Aorta (tissue), 5 donors: Measurements from ENCODE around the gene PMAIP1. TPM values are rescaled to one million over a fixed set of nuclear protein-coding genes. Genes with fewer than 3 reads are reported as not detected.

Source experiments
- ATAC-seq: fragments of 200-7000 bp; cut with Tn5 transposase; one replicate; pipeline ENCODE4 v1.9.1; 2022; ENCODE audit warnings: moderate library complexity; ENCODE audit not compliant: low FRiP score
- DNase-seq, 2 donors: peaks; one replicate each; pipeline ENCODE4 v3.0.0-alpha.2; 2020
- H3K27ac ChIP-seq, 2 donors: one replicate each; pipeline ENCODE4 v1.5.1; 2013; ENCODE audit warnings: low read length in 2 of 2, mild to moderate bottlenecking in 2 of 2, moderate library complexity in 2 of 2, control low read depth in 1 of 2, inconsistent platforms in 1 of 2, low read depth in 1 of 2
- H3K27me3 ChIP-seq, 2 donors: one replicate each; pipeline ENCODE4 v1.6.1; 2013; ENCODE audit warnings: control low read depth in 1 of 2, low read length in 1 of 2, mild to moderate bottlenecking in 1 of 2, moderate library complexity in 1 of 2; ENCODE audit not compliant: insufficient read depth in 2 of 2, control insufficient read depth in 1 of 2
- H3K36me3 ChIP-seq, 2 donors: one replicate each; pipeline ENCODE4 v1.6.1; 2013; ENCODE audit warnings: control low read depth in 1 of 2, low read length in 1 of 2, mild to moderate bottlenecking in 1 of 2; ENCODE audit not compliant: insufficient read depth in 2 of 2, control insufficient read depth in 1 of 2
- H3K4me1 ChIP-seq, 2 donors: one replicate each; pipeline ENCODE4 v1.6.1; 2013; ENCODE audit warnings: low read length in 2 of 2, control low read depth in 1 of 2, mild to moderate bottlenecking in 1 of 2, moderate library complexity in 1 of 2; ENCODE audit not compliant: insufficient read depth in 2 of 2, control insufficient read depth in 1 of 2
- H3K4me3 ChIP-seq, 2 donors: one replicate each; pipeline ENCODE4 v1.5.1; 2013; ENCODE audit warnings: low read length in 2 of 2, control low read depth in 1 of 2, mild to moderate bottlenecking in 1 of 2
- H3K9me3 ChIP-seq: one replicate; pipeline ENCODE4 v1.6.1; 2013; ENCODE audit warnings: mild to moderate bottlenecking, low read length; ENCODE audit not compliant: control insufficient read depth
- WGBS, 2 donors: extraction: QIAGEN DNeasy Blood & Tissue Kit; methylation state at CpG; one replicate each; pipeline ENCODE4 v1.1.7; 2013; 5-methylcytosine and 5-hydroxymethylcytosine counted together
- intact Hi-C, 2 donors: fragments of 100-400 bp; cut with DNase I; formaldehyde crosslinking; loops; one replicate each; pipeline versions ENCODE4 v1.14.2 to v1.15.0; 2022
- polyA plus RNA-seq, 2 donors: library from polyadenylated mRNA; stranded (reverse); fragments of 200-250 nt; gene quantifications; one replicate each; pipeline ENCODE4 v1.2.3, GENCODE V29; 2013
- total RNA-seq, 2 donors: library from RNA; stranded (reverse); fragmentation: NEBNext Ultra II Directional; extraction: Animal tissue kit (Norgen Biotek cat#: 25700); gene quantifications; one replicate each; pipeline ENCODE4 v1.2.1, GENCODE V29; 2021
- donor health status: healthy with polysubstance abuse.
- donor health status: Bipolar disorder and iron deficiency.
- donor health status: DM: no; HTN: no; CAD: no.
- donor health status: DM: no; HTN: no; CAD: no.
- donor health status: DM: yes; HTN: yes; CAD: no.

The PMAIP1 gene
- total and polyA plus RNA-seq, 4 donors = 0.20 to 1.3 (median 0.62) TPM

GRCh38 chr18:59951591-59951990, 51.8 kb downstream of the PMAIP1 start:
- 84 to 91% methylated on average over 4 of the region's 4 CpGs for WGBS, 2 donors
- intact Hi-C loops = no loop called here
- ATAC-seq (no peak), DNase-seq (no peak)
- H3K4me1 ChIP-seq = no peaks in the 10 kb centered on the region
- H3K36me3 ChIP-seq = no peaks in the 10 kb centered on the region
- H3K27me3 ChIP-seq = no peaks in the 10 kb centered on the region
- no peak overlapping the region for H3K27ac ChIP-seq
- H3K4me3 ChIP-seq = no peak overlapping the region
- H3K9me3 ChIP-seq = no peaks in the 10 kb centered on the region

- ATAC-seq = no peak
- no peak for DNase-seq
- H3K4me1 ChIP-seq = no peaks in the 10 kb centered on the region
- no peaks in the 10 kb centered on the region for H3K9me3 ChIP-seq
- no peak overlapping the region for H3K4me3 ChIP-seq
- intact Hi-C loops = no loop called here
- WGBS, 2 donors = 77% methylated on average over 6 of the region's 6 CpGs
- no peaks in the 10 kb centered on the region for H3K27me3 ChIP-seq
- no peak overlapping the region for H3K27ac ChIP-seq
- no peaks in the 10 kb centered on the region for H3K36me3 ChIP-seq
Observed at GRCh38 chr18:59952283-59953007, 52.6 kb downstream of the PMAIP1 start.

Other genes with a start within 250 kb of the PMAIP1 start
- gene CCBE1, start 202.6 kb upstream of the PMAIP1 start, total RNA-seq = under 1 TPM in 1 of 2 donors, not detected in 1; 0.36 TPM
- gene CCBE1, start 202.6 kb upstream of the PMAIP1 start, polyA plus RNA-seq = under 1 TPM in 1 of 2 donors, not detected in 1; 0.61 TPM